Measurements from ENCODE around the gene OLA1. TPM values are rescaled to one million over a fixed set of nuclear protein-coding genes. Genes with fewer than 3 reads are reported as not detected.

The OLA1 gene
- total RNA-seq, 1 experiment from 2014 or later: 126 TPM

DNA sequence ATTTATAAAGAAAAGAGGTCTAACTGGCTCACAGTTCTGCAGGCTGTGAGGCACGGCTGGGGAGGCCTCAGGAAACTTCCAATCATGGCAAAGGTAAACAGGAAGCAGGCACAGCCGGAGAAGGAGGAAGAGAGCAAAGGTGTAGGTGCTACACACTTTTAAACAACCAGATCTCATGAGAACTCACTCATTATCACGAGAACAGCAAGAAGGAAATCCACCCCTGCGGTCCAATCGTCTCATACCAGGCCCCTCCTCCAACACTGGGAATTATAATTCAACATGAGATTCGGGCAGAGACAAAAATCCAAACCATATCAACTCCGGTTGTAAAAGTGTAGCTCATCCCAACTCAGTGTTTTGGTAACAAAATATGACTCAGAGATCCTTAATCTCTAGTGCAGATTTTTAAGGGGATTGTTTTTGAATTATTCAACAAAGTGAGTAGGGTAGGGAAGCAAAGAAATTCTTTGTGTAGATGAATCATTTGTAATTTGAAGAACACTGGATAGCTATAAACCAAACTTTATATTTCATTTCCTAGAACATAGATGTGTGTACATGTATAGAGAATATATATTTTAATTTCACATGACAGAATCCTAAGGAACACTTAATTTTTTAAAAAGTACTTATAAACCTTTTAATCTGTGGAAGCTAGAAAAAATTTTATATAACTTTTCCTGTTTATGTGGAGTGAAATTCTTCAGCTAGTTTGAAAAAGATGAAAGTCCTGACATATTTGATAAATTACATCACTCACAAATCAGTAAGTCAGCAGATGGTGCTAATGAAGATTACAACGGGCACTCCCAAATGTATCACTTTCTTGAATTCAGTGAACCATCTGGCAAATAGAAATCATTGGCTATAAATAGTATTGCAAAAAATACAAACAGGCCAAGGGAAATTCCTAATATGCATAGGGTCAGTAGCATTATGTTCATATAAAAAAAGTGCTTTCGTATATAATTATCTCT lies 130.1 kb downstream of the OLA1 start:
- ATAC-seq: peak; percentile 56; the same call in 1 of the 2 replicates
- intact Hi-C loops (cut with micrococcal nuclease; ENCODE audit: unreplicated experiment): no loop called here
- BruUV-seq (replicated peaks): no TSS peak
- H3K36me3 ChIP-seq (ENCODE audit: control insufficient read depth, insufficient read depth, low read length): peaks cover 2% of the 10 kb centered on the region; the same call in 1 of the 2 replicates
- H3K4me1 ChIP-seq (ENCODE audit: control insufficient read depth, insufficient read depth, low read length): peaks cover 17% of the 10 kb centered on the region
- no peak overlapping the region for H3K27ac ChIP-seq (ENCODE audit: low read length)
- no peak overlapping the region for H3K4me3 ChIP-seq (ENCODE audit: low read depth in 2 of 2, low read length in 2 of 2)
- TF ChIP-seq, protein P1, sequence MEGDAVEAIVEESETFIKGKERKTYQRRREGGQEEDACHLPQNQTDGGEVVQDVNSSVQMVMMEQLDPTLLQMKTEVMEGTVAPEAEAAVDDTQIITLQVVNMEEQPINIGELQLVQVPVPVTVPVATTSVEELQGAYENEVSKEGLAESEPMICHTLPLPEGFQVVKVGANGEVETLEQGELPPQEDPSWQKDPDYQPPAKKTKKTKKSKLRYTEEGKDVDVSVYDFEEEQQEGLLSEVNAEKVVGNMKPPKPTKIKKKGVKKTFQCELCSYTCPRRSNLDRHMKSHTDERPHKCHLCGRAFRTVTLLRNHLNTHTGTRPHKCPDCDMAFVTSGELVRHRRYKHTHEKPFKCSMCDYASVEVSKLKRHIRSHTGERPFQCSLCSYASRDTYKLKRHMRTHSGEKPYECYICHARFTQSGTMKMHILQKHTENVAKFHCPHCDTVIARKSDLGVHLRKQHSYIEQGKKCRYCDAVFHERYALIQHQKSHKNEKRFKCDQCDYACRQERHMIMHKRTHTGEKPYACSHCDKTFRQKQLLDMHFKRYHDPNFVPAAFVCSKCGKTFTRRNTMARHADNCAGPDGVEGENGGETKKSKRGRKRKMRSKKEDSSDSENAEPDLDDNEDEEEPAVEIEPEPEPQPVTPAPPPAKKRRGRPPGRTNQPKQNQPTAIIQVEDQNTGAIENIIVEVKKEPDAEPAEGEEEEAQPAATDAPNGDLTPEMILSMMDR (IDR thresholded peaks at IDR 0.05): no peak
- TF ChIP-seq TCF7L2 (IDR thresholded peaks at IDR 0.05; ENCODE audit: low read depth, low read length) (no peak), SIN3A (IDR thresholded peaks at IDR 0.05; ENCODE audit: borderline replicate concordance, insufficient read depth, low read depth, low read length) (no peak), POLR2AphosphoS5 (IDR thresholded peaks at IDR 0.05; ENCODE audit: low read depth, low read length) (no peak), REST (IDR thresholded peaks at IDR 0.05; ENCODE audit: insufficient read depth in 1 of 2, low read depth in 2 of 2, low read length in 1 of 2) (no peak)
- DNase-seq (ENCODE audit: low read depth, low spot score): no peak
- no peaks in the 10 kb centered on the region for H3K9me3 ChIP-seq (ENCODE audit: control insufficient read depth, insufficient read depth, low read depth, low read length)
- POLR2A ChIA-PET: no interaction called here
- CTCF ChIA-PET: no interaction called here
- no peaks in the 10 kb centered on the region for H3K27me3 ChIP-seq (ENCODE audit: control insufficient read depth, insufficient read depth, low read length)
- in situ Hi-C loops (cut with HindIII; ENCODE audit: low pct_unique_long_range_greater_than_20kb, low sequenced_read_pairs): no loop called here

- in situ Hi-C loops (cut with HindIII; ENCODE audit: low pct_unique_long_range_greater_than_20kb, low sequenced_read_pairs) (no loop called here), intact Hi-C loops (cut with micrococcal nuclease; ENCODE audit: unreplicated experiment) (no loop called here)
- Histone ChIP-seq H3K4me3 (ENCODE audit: low read depth in 2 of 2, low read length in 2 of 2) (no peak overlapping the region), H3K27ac (ENCODE audit: low read length) (no peak overlapping the region), H3K27me3 (ENCODE audit: control insufficient read depth, insufficient read depth, low read length) (no peaks in the 10 kb centered on the region), H3K36me3 (ENCODE audit: control insufficient read depth, insufficient read depth, low read length) (no peaks in the 10 kb centered on the region), H3K9me3 (ENCODE audit: control insufficient read depth, insufficient read depth, low read depth, low read length) (no peaks in the 10 kb centered on the region), H3K4me1 (ENCODE audit: control insufficient read depth, insufficient read depth, low read length) (no peaks in the 10 kb centered on the region)
- ChIA-PET POLR2A (no interaction called here), CTCF (no interaction called here)
- BruUV-seq (replicated peaks): no TSS peak
- ATAC-seq: no peak
- no peak for DNase-seq (ENCODE audit: low read depth, low spot score)
- TF ChIP-seq TCF7L2 (IDR thresholded peaks at IDR 0.05; ENCODE audit: low read depth, low read length): no peak
- no peak for TF ChIP-seq SIN3A (IDR thresholded peaks at IDR 0.05; ENCODE audit: borderline replicate concordance, insufficient read depth, low read depth, low read length)
- TF ChIP-seq, protein P1 (IDR thresholded peaks at IDR 0.05): no peak
- TF ChIP-seq POLR2AphosphoS5 (IDR thresholded peaks at IDR 0.05; ENCODE audit: low read depth, low read length): no peak
- TF ChIP-seq REST (IDR thresholded peaks at IDR 0.05; ENCODE audit: insufficient read depth in 1 of 2, low read depth in 2 of 2, low read length in 1 of 2): no peak
Observed at GRCh38 chr2:174112073-174112472, 136.3 kb downstream of the OLA1 start.
